Suprapubic skin (tissue), 4 donors: ENCODE data around the gene TCP1.
A peak's percentile ranks its signal among the peaks of the same experiment; 100 is the strongest.

ENCODE experiments used
- EP300 ChIP-seq: sonication (generic); formaldehyde crosslinking; IDR thresholded peaks from one replicate; pipeline ENCODE4 v1.6.1; 2017; ENCODE audit warnings: antibody characterized with exemption
- POLR2A ChIP-seq, 2 donors: fragments of 450-650 bp; IDR thresholded peaks; one replicate each; pipeline ENCODE4 v1.6.1; 2017; ENCODE audit warnings: antibody characterized with exemption in 2 of 2, mild to moderate bottlenecking in 2 of 2, moderate library complexity in 2 of 2
- POLR2AphosphoS5 ChIP-seq, 3 donors: sonication (generic); formaldehyde crosslinking; IDR thresholded peaks; one replicate each; pipeline ENCODE4 v1.6.1; 2017; ENCODE audit warnings: antibody characterized with exemption in 3 of 3
- TF ChIP-seq, protein P1 (sequence below), 2 donors: fragments of 200-600 bp in 1 of 2; fragments of 450-650 bp in 1 of 2; sonication (generic) in 1 of 2; IDR thresholded peaks; one replicate each; pipeline ENCODE4 v1.5.1; 2016 to 2019; ENCODE audit warnings: antibody characterized with exemption in 2 of 2, mild to moderate bottlenecking in 1 of 2, moderate library complexity in 1 of 2

DNA sequence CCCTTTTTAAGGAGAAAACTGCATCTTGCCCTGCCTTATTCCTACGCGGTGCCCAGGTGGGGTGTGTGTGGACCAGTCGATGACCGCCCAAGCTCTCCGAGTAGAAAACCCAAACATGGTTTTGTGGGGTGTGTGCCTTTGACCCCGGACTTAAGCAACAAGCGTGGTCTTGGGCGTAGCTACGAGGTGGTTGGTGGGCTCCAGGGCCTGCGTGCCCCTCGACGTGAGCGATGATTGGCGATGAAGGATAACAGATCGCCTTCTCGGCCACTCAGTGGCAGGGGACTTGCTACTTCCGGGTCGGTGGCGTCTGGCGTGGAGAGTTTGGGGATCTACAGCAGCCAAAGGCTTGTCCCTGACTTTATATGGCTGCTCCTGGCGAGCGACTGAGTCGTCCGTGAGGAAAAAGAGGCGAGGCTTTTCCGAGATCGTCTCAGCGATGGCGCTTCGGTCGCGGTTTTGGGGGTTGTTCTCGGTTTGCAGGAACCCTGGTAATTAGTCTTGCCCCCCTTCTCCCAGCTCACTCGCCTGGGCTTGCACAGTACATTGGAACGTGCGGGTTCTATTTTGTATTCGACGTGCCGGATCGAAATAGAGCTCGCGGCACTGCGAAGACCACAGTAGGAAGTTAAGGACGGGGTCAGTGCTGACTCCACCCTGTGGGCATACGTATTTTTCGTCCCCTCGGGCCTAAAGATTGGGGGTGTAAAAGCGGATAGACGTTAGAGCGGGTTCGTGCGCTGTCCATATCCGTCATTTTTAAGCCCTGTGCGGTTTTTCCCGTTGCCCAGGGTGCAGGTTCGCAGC lies 950 bp upstream of the TCP1 start, which contains the start of gene MRPL18:
- TF ChIP-seq, protein P1, sequence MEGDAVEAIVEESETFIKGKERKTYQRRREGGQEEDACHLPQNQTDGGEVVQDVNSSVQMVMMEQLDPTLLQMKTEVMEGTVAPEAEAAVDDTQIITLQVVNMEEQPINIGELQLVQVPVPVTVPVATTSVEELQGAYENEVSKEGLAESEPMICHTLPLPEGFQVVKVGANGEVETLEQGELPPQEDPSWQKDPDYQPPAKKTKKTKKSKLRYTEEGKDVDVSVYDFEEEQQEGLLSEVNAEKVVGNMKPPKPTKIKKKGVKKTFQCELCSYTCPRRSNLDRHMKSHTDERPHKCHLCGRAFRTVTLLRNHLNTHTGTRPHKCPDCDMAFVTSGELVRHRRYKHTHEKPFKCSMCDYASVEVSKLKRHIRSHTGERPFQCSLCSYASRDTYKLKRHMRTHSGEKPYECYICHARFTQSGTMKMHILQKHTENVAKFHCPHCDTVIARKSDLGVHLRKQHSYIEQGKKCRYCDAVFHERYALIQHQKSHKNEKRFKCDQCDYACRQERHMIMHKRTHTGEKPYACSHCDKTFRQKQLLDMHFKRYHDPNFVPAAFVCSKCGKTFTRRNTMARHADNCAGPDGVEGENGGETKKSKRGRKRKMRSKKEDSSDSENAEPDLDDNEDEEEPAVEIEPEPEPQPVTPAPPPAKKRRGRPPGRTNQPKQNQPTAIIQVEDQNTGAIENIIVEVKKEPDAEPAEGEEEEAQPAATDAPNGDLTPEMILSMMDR (IDR thresholded peaks at IDR 0.05) = no peak
- TF ChIP-seq POLR2A (IDR thresholded peaks at IDR 0.05) = peak in 1 of 2 donors; percentile 65
- TF ChIP-seq POLR2AphosphoS5 (IDR thresholded peaks at IDR 0.05) = peak in 1 of 3 donors; percentile 66
- no peak for TF ChIP-seq EP300
